ENCODE measurements around the gene TMEM33. TPM values are rescaled to one million over a fixed set of nuclear protein-coding genes. Genes with fewer than 3 reads are reported as not detected.

The TMEM33 gene
- total and polyA plus RNA-seq, 2 of the 8 experiments (the other 6 are each of a cell fraction or from before 2014, with no cell fraction given) = 72.5 to 94.4 TPM

DNA sequence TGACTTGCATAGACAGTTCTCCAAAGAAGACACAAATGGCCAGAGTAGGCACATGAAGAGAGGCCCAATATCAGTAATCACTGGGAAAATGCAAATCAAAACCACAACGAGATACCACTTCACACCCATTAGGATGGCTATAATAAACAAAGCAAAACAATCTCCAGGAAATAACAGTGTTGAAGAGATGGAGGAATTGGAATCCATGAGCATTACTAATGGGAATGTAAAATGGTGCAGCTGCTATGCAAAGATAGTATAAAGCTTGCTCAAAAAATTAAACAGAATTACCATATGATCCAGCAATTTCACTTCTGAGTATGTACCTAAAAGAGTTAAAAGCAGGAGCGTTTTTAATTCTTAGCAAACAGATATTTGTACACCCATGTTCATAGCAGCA, 17.0 kb upstream of the TMEM33 start:
- ChIA-PET CTCF (ENCODE audit: partially characterized antibody) (interaction anchor here (0.6 kb wide), 1 partner anchor 23 kb away, joined by 3 read pairs; no protein-coding TSS in a partner anchor), POLR2A (ENCODE audit: partially characterized antibody) (no interaction called here)
- Histone ChIP-seq H4K91ac (replicated peaks; ENCODE audit: insufficient read length, low read length) (no peak overlapping the region), H3K4me2 (ENCODE audit: insufficient read depth in 1 of 2, low read depth in 2 of 2, low read length in 2 of 2) (no peak overlapping the region), H3K36me3 (ENCODE audit: control insufficient read depth in 2 of 4, insufficient read depth in 4 of 4, low read length in 3 of 4) (no peaks in the 10 kb centered on the region), H4K5ac (ENCODE audit: insufficient read length, low read depth, low read length) (no peak overlapping the region), H3K9me3 (ENCODE audit: insufficient read depth in 2 of 2, low read depth in 1 of 2, low read length in 1 of 2) (peaks cover 11 to 19% of the 10 kb centered on the region in 2 experiments), H3K4me3 (ENCODE audit: extremely low read depth in 1 of 4, insufficient read depth in 2 of 4, low read depth in 3 of 4, low read length in 4 of 4) (no peak overlapping the region), H3K27me3 (replicated peaks in 1 of 4; ENCODE audit: control insufficient read depth in 3 of 4, extremely low read depth in 1 of 4, insufficient read depth in 3 of 4, low read length in 3 of 4) (peaks cover 0 to 5% (median 4%) of the 10 kb centered on the region in 4 experiments; a peak in 5 of 7 replicates), H3K4ac (replicated peaks; ENCODE audit: insufficient read length, low read depth, low read length) (no peak overlapping the region), H3K18ac (ENCODE audit: extremely low read depth, low read length) (no peak overlapping the region), H3K79me2 (ENCODE audit: control insufficient read depth in 1 of 2, insufficient read depth in 2 of 2, low read length in 2 of 2) (no peaks in the 10 kb centered on the region), H3K56ac (replicated peaks; ENCODE audit: insufficient read length, low read depth, low read length) (no peak overlapping the region), H3K4me1 (replicated peaks in 1 of 4; ENCODE audit: control insufficient read depth in 3 of 4, insufficient read depth in 4 of 4, low read length in 3 of 4) (no peaks in the 10 kb centered on the region), H2BK120ac (replicated peaks; ENCODE audit: low read depth, low read length) (no peak overlapping the region), H3K27ac (ENCODE audit: low read depth, low read length) (no peak overlapping the region), H2BK5ac (ENCODE audit: low read depth, low read length) (no peak overlapping the region), H2BK15ac (ENCODE audit: low read length) (no peak overlapping the region), H4K8ac (ENCODE audit: extremely low read depth, insufficient read depth, low read length) (no peak overlapping the region), H3K23ac (ENCODE audit: insufficient read length) (no peak overlapping the region), H3K9ac (replicated peaks in 1 of 4; ENCODE audit: extremely low read depth in 1 of 4, low read depth in 3 of 4, low read length in 3 of 4) (no peak overlapping the region), H3K23me2 (ENCODE audit: low read depth, low read length) (no peaks in the 10 kb centered on the region), H2AK5ac (ENCODE audit: low read depth, low read length) (no peak overlapping the region), H2AFZ (ENCODE audit: low read length) (no peak overlapping the region), H2BK12ac (ENCODE audit: low read depth, low read length) (no peak overlapping the region), H3K79me1 (ENCODE audit: low read depth, low read length) (no peaks in the 10 kb centered on the region), H4K20me1 (replicated peaks in 1 of 2; ENCODE audit: control insufficient read depth in 1 of 2, insufficient read depth in 2 of 2, low read length in 2 of 2) (no peaks in the 10 kb centered on the region), H3K14ac (ENCODE audit: insufficient read length) (no peak overlapping the region), H2BK20ac (ENCODE audit: low read length) (no peak overlapping the region)
- 79% methylated on average over 2 of the region's 2 CpGs; no CpG with 5 or more reads in 1 of the 2 experiments for WGBS, 2 experiments (ENCODE audit: extremely low coverage in 1 of 2, insufficient coverage in 1 of 2, insufficient read length in 1 of 2, insufficient replicate concordance in 2 of 2, low coverage in 1 of 2, low lambda C conversion rate in 2 of 2, missing lambda C conversion rate in 1 of 2)
- no peak for DNase-seq (ENCODE audit: low read depth in 1 of 2, low spot score in 2 of 2)
- FAIRE-seq = no peak
- TF ChIP-seq SIX5 (IDR thresholded peaks at IDR 0.05; ENCODE audit: low read depth, low read length) = no peak
- no peak for TF ChIP-seq PHF8 (conservative IDR thresholded peaks at IDR 0.05; ENCODE audit: low read depth, low read length)
- no peak for TF ChIP-seq SP4 (IDR thresholded peaks at IDR 0.05; ENCODE audit: low read length)
- no peak for TF ChIP-seq POU5F1 (IDR thresholded peaks at IDR 0.05; ENCODE audit: low read depth, low read length)
- TF ChIP-seq ASH2L (IDR thresholded peaks at IDR 0.05; ENCODE audit: low read length) = no peak
- no peak for TF ChIP-seq SUZ12 (IDR thresholded peaks at IDR 0.05; ENCODE audit: low read length)
- no peak for TF ChIP-seq GTF2F1 (IDR thresholded peaks at IDR 0.05; ENCODE audit: borderline replicate concordance, low read depth, low read length)
- TF ChIP-seq, protein P1, sequence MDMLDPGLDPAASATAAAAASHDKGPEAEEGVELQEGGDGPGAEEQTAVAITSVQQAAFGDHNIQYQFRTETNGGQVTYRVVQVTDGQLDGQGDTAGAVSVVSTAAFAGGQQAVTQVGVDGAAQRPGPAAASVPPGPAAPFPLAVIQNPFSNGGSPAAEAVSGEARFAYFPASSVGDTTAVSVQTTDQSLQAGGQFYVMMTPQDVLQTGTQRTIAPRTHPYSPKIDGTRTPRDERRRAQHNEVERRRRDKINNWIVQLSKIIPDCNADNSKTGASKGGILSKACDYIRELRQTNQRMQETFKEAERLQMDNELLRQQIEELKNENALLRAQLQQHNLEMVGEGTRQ (IDR thresholded peaks at IDR 0.05; ENCODE audit: low read length) = no peak
- no peak for TF ChIP-seq TBP (IDR thresholded peaks at IDR 0.05; ENCODE audit: low read depth, low read length)
- no peak for TF ChIP-seq TEAD4 (IDR thresholded peaks at IDR 0.05; ENCODE audit: low read depth, low read length)
- no peak for TF ChIP-seq NRF1 (IDR thresholded peaks at IDR 0.05; ENCODE audit: low read depth, low read length)
- TF ChIP-seq SP1 (IDR thresholded peaks at IDR 0.05; ENCODE audit: low read depth, low read length) = no peak

Measured in H1 (cell line).